ENCODE data around the gene ACADS.

The ACADS gene

DNA sequence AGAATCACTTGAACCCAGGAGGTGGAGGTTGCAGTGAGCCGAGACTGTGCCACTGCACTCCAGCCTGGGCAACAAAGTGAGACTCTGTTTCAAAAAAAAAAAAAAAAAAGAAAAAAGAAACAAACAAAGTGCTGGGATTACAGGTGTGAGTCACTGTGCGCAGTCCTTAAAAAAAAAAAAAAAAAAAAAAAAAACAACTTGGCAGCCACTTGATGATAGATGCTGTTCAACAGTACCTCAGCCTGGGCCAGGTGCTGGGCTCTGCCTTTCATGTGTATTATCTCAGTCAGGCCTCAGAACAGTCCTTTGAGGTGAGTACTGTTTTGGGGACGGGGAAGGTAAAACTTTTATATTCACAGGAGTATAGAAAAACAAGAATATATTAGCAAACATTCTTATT, 9.6 kb downstream of the ACADS start:
- H3K4me1 Mint-ChIP-seq = no peaks in the 10 kb centered on the region
- no peaks in the 10 kb centered on the region for H3K9me3 Mint-ChIP-seq
- H3K4me3 Mint-ChIP-seq = no peak overlapping the region
- no peaks in the 10 kb centered on the region for H3K27me3 Mint-ChIP-seq
- no peak overlapping the region for H3K27ac Mint-ChIP-seq
- H3K36me3 Mint-ChIP-seq = peaks cover 6% of the 10 kb centered on the region

DNA sequence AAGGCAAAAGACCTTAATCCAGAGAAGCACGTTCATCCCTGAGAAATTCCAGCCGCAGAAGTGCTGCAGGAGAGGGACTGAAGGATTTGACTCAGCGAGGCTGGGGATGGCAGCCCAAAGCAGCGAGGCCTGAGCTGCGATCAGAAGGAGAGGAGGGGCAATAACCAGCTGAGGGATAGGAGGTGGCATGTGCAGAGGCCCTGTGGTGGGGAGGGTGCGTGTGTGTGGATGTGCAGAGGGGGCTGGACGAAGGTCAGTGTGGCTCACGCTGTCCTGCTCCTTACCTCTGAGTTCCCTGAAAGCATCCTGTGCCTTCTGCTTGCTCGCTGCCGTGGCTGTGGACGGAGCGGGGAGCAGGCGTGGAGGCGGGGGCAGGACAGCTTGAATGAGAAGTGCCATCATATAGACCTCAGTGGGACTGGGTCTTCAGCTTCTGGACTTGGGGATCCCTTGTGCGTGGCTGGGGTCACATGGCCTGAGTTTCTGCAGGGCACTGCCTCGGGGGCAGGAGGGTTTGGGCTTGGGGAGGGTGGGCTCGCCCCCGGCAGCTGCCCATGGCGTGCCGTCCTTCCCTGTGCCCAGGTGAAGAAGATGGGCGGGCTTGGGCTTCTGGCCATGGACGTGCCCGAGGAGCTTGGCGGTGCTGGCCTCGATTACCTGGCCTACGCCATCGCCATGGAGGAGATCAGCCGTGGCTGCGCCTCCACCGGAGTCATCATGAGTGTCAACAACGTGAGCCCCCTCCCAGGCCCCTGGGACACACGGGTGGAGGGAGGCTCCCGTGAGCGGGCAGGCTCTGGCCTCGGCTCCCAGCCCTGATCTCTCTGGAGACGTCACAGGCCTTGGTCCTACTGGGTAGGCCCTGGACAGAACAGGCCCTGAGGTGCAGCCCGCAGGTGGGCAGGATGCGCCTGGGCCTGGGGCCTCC, 11.0 kb downstream of the ACADS start:
- Mint-ChIP-seq H3K4me3 (no peak overlapping the region), H3K27me3 (no peaks in the 10 kb centered on the region), H3K9me3 (no peaks in the 10 kb centered on the region), H3K27ac (no peak overlapping the region), H3K4me1 (no peaks in the 10 kb centered on the region), H3K36me3 (peaks cover 1% of the 10 kb centered on the region)

DNA sequence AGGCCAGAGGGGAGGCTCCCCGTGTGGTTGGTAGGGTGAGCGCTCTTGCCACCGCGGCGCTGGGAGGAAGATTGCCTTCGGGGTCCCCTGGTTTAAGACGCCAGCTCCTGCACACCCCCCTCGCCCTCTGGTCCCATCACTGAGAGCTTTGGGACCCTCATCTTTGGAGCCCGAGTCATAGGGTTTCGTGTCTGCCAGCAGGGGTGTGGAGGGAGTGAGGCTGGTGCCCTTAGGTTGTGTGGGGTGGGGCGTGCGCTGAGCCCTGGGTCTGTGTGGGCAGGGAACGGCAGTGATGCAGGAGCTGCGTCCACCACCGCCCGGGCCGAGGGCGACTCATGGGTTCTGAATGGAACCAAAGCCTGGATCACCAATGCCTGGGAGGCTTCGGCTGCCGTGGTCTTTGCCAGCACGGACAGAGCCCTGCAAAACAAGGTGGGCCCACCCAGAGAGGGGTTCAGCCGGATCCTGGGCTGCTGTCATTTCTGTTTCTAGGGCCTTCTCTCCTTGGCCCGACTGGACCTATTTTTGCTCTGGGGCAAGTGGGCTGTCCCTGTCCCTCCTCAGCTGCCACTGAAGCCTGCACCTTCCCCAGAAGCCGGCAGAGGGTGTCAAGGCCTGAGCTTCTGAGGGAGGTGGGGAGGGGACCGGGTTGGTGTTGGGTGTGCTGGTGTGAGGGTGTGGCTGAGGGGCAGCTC, 12.1 kb downstream of the ACADS start:
- H3K4me3 Mint-ChIP-seq = no peak overlapping the region
- H3K4me1 Mint-ChIP-seq = no peaks in the 10 kb centered on the region
- no peaks in the 10 kb centered on the region for H3K9me3 Mint-ChIP-seq
- no peaks in the 10 kb centered on the region for H3K27me3 Mint-ChIP-seq
- peaks cover 1% of the 10 kb centered on the region for H3K36me3 Mint-ChIP-seq
- no peak overlapping the region for H3K27ac Mint-ChIP-seq

DNA sequence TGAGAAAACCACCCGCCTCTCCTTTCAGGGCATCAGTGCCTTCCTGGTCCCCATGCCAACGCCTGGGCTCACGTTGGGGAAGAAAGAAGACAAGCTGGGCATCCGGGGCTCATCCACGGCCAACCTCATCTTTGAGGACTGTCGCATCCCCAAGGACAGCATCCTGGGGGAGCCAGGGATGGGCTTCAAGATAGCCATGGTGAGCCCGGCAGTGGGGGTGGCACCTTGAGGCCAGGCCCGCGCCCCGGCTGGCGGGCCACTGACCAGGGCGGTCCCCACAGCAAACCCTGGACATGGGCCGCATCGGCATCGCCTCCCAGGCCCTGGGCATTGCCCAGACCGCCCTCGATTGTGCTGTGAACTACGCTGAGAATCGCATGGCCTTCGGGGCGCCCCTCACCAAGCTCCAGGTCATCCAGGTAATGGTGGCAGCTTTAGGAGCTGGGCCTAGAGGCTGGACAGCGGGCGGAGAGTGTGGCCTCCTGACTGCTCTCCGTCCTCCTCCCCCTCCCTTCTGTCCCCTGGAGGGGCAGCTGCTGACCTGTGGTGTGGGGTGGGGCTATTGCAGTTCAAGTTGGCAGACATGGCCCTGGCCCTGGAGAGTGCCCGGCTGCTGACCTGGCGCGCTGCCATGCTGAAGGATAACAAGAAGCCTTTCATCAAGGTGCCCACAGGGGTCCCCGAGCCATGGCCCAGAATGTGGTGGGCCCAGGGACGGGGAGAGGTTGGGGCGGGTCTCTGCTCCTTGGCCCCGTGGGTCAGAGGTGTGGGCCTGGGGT, 12.8 kb downstream of the ACADS start:
- Mint-ChIP-seq H3K27me3 (no peaks in the 10 kb centered on the region), H3K27ac (no peak overlapping the region), H3K9me3 (no peaks in the 10 kb centered on the region), H3K36me3 (peaks cover 1% of the 10 kb centered on the region), H3K4me1 (no peaks in the 10 kb centered on the region), H3K4me3 (no peak overlapping the region)

DNA sequence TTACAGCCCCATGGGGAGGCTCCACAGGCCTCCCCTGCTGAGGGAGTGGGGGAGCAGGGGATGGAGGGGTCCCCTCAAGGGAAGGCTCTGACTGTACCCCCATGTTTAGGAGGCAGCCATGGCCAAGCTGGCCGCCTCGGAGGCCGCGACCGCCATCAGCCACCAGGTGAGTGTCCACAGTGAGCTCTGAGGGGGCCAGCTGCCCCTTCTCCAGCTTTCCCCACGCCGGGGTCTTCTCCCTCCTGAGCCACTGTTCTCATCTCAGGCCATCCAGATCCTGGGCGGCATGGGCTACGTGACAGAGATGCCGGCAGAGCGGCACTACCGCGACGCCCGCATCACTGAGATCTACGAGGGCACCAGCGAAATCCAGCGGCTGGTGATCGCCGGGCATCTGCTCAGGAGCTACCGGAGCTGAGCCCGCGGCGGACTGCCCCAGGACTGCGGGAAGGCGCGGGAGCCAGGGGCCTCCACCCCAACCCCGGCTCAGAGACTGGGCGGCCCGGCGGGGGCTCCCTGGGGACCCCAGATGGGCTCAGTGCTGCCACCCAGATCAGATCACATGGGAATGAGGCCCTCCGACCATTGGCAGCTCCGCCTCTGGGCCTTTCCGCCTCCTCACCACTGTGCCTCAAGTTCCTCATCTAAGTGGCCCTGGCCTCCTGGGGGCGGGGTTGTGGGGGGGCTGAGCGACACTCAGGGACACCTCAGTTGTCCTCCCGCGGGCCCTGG, 13.6 kb downstream of the ACADS start:
- Mint-ChIP-seq H3K4me1 (no peaks in the 10 kb centered on the region), H3K9me3 (no peaks in the 10 kb centered on the region), H3K36me3 (no peaks in the 10 kb centered on the region), H3K4me3 (no peak overlapping the region), H3K27me3 (no peaks in the 10 kb centered on the region), H3K27ac (no peak overlapping the region)

DNA sequence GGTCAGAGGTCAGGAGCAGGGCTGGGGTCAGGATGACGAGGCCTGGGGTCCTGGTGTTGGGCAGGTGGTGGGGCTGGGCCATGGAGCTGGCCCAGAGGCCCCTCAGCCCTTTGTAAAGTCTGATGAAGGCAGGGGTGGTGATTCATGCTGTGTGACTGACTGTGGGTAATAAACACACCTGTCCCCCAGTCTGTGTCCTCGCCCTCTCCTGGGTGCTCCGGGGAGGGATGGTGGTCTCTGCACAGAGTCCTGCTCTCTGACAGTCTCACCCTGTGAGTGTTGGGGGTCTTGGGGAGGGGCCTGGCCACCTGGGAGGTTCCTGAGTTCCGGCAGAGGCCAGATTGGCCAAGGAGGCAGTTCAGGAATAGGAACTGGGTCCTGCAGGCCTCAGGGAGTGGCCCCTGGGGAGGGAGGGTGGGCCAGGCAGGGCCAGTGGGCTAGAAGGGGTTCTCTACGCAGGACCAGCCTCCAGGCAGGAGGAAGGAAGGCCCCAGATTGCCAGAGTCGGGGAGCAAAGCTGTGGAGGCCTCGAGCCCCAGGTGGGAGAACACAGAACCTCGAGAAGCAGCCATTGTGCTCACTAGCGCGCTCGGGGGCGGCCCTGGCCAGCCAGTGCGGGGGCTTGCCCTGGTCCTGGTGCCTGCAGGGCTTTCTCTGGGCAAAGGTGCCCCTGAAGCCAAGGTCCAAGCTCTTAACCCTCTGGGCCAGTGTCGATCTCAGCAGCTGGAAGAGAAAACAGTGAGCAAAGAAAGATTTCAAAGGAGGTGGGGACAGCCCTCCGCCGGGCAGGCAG, 14.4 kb downstream of the ACADS start:
- Mint-ChIP-seq H3K36me3 (no peaks in the 10 kb centered on the region), H3K27ac (no peak overlapping the region), H3K4me1 (no peaks in the 10 kb centered on the region), H3K27me3 (no peaks in the 10 kb centered on the region), H3K4me3 (no peak overlapping the region), H3K9me3 (no peaks in the 10 kb centered on the region)

DNA sequence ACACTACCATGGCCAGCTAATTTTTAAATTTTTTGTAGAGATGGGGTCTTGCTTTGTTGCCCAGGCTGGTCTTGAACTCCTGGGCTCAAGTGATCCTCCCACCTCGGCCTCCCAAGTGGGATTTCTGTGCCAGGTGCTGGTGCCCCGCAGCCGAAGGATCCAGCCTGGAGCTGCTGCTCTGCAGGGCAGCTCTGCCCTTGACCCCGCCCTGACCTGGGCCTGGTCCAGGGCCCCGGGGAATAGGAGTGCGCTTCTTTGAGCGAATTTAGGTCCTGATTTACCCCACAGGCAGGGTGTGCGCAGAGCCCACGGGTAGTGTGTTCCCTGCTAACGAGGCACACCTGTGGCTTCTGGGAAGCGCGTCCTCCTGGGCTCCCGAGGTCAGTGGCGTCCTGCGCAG, 15.2 kb downstream of the ACADS start:
- no peaks in the 10 kb centered on the region for H3K4me1 Mint-ChIP-seq

DNA sequence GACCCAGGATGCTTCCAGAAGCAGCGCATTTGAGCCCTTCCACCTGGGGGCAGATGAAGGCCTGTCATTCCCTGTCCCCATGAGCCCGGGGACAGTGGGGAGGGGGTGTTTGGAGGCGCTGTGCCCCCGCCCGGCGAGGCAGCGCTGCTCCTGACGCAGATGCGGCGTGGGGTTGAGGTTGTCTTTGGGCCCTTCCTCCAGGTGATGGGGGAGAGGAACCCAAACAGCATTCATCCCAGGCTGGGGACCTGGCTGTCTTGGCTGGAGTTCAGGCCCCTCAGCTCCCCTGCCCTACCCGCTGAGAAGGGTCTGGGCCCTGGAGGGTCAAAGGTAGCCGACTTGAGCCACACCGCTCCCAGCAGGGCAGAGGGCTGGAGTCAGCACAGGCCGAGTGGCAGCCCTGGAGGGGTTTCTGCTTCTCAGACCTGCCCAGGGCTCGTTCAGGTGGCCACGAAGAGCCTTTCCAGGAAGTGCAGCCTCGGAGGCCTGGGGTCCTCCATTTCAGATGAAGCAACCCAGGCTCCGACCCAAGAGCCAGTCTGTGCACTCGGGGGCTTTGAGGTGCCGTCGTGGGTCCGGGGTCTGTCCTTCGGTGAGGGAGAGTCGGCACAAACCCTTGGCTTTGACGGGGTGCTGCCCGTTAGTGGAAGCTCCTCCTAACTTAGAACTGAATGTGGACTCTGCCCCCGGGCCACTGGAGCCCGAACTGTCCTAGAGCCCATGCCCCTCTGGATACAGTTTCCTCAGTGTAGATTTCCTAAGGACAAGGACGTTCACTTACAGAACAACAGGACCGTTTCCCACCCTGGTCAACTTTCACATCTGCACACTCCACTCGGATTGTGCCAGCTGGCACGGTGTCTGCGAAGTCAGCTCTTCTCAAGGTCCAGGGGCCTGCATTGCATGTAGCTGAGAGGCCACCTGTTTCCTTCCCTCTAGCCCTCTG, 16.1 kb downstream of the ACADS start:
- Mint-ChIP-seq H3K4me3 (no peak overlapping the region), H3K27me3 (no peaks in the 10 kb centered on the region), H3K4me1 (no peaks in the 10 kb centered on the region), H3K9me3 (no peaks in the 10 kb centered on the region), H3K27ac (no peak overlapping the region), H3K36me3 (no peaks in the 10 kb centered on the region)

More for the DNA sequence above, 15.2 kb downstream of the ACADS start:
- H3K27ac Mint-ChIP-seq = no peak overlapping the region
- no peaks in the 10 kb centered on the region for H3K36me3 Mint-ChIP-seq
- H3K27me3 Mint-ChIP-seq = no peaks in the 10 kb centered on the region
- H3K4me3 Mint-ChIP-seq = no peak overlapping the region
- no peaks in the 10 kb centered on the region for H3K9me3 Mint-ChIP-seq

DNA sequence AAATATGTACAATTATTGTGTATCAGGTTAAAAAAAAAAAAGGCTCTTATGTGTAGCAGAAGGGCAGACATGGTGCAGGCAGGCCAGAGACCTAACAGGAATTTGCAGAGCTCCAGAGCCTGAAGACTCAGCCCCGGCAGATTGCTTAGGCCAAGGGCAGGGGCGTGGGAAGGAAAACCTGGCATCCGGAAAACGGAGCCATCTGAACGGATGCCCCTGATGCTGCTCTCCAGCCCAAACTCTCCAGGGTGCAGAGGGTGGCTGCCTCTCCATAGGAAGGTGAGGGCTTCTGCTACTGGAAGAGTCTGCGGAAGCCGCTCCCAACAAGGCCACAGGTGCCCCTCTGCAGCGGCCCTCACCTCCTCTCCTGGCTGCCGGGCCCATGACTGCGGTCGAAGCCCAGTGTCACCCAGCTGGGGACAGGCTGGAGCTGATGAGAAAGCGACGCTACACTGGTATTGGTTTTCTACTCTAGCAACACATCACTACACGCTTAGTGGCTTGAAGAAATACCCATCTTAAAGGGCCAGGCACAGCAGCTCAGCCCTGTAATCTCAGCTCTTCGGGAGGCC, 19.4 kb downstream of the ACADS start:
- no peak overlapping the region for H3K4me3 Mint-ChIP-seq
- no peaks in the 10 kb centered on the region for H3K9me3 Mint-ChIP-seq
- no peak overlapping the region for H3K27ac Mint-ChIP-seq
- no peaks in the 10 kb centered on the region for H3K36me3 Mint-ChIP-seq
- H3K4me1 Mint-ChIP-seq = no peaks in the 10 kb centered on the region
- no peaks in the 10 kb centered on the region for H3K27me3 Mint-ChIP-seq

DNA sequence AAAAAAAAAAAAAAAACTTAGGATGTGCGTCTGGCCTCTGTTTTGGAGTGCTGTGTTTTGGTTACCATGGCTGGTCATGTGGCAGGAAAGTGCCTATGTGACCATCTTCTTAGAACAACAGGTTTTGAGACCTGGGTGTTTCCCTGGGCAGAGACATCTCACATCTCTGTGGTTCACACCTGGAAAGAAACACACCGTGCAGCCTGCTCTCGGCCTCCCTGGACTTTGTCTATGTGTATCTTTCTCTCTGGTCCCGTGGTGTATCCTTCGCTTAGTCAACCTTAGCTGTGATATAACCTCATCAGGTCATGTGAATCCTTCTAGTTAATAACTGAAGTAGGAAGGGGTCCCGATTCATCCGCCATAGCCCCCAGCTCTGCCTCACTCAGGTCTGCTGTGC, 22.6 kb downstream of the ACADS start:
- Mint-ChIP-seq H3K36me3 (no peaks in the 10 kb centered on the region), H3K27me3 (no peaks in the 10 kb centered on the region), H3K4me3 (no peak overlapping the region), H3K27ac (no peak overlapping the region), H3K4me1 (no peaks in the 10 kb centered on the region), H3K9me3 (no peaks in the 10 kb centered on the region)

DNA sequence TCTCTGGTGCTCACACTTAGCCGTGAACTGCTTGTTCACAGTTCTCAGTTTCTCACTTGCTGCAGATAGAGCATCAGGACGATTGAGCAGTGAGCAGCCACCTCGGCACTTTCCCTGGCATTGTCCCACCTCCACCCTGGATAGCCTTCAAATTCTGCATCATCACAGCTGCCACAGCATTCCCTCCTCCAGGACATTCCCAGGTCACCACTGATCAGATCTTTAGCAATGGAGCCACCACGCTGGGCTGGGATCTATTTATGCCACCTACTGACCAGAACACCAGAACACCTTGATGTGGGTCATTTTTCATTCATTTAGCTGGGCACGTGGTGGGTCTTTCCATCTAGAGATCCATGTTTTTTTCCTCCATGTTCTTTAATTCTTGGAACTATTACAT, 23.6 kb downstream of the ACADS start:
- Mint-ChIP-seq H3K27me3 (no peaks in the 10 kb centered on the region), H3K36me3 (no peaks in the 10 kb centered on the region), H3K27ac (peak overlapping the region; percentile 83), H3K9me3 (no peaks in the 10 kb centered on the region), H3K4me3 (no peak overlapping the region), H3K4me1 (no peaks in the 10 kb centered on the region)

DNA sequence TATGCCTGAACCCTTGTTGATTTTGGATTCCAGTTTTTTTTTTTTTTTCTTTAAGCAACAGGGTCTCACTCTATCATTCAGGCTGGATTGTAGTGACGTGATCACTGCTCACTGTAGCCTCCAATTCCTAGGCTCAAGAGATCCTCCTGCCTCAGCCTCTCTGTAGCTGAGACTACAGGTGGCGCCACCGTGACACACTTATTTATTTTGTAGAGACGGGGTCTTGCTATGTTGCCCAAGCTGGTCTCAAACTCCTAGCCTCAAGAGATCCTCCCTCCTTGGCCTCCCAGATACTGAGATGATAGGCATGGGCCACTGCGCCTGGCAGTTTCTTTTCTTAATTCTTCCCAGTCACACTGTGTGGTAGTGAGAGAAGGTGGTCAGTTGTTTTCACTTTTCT, 25.2 kb downstream of the ACADS start:
- Mint-ChIP-seq H3K9me3 (no peaks in the 10 kb centered on the region), H3K27ac (no peak overlapping the region), H3K36me3 (no peaks in the 10 kb centered on the region), H3K4me3 (no peak overlapping the region), H3K27me3 (no peaks in the 10 kb centered on the region), H3K4me1 (no peaks in the 10 kb centered on the region)

DNA sequence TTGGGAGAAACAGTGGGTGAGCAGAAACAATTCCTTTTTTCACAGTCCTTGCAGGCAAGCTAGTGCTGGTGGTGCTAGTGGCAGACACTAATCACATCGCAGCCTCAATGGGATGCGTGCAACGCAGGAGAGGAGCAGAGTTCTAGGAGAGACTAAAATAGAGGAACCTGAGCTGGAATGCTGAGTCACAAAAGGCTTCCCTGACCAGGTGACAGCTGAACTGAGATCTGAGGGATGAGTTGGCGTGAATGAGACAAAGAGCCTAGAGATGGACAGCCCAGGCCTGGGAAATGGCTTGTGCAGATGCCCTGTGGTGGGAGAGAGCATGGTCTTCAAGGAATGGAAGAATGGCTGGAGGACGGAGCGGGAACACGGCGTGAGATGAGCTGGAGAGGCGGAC, 25.8 kb downstream of the ACADS start:
- Mint-ChIP-seq H3K36me3 (no peaks in the 10 kb centered on the region), H3K4me1 (no peaks in the 10 kb centered on the region), H3K27ac (no peak overlapping the region), H3K4me3 (no peak overlapping the region), H3K27me3 (no peaks in the 10 kb centered on the region), H3K9me3 (no peaks in the 10 kb centered on the region)
